IMR-90 (cell line): ENCODE data around the gene XCR1. TPM values are rescaled to one million over a fixed set of nuclear protein-coding genes. Genes with fewer than 3 reads are reported as not detected.

Experiments
- ATAC-seq: fragments of 200-7000 bp; cut with Tn5 transposase; 2 replicates; pipeline ENCODE4 v1.9.1; 2020; ENCODE audit warnings: low read depth, mild to moderate bottlenecking, moderate library complexity
- BruUV-seq: library from RNA; stranded (reverse); fragments of 400-500 nt; replicated peaks from 2 replicates; lab custom pipeline; 2021; lab: Mats Ljungman, UMichigan
- CTCF ChIA-PET: fragments of 300-600 bp; formaldehyde crosslinking; extraction: SDS; loops from one replicate; lab custom pipeline; 2021; ENCODE audit warnings: antibody characterized with exemption; lab: Yijun Ruan, JAX
- POLR2A ChIA-PET: fragments of 300-600 bp; sonication (Branson Sonifier 250); formaldehyde crosslinking; loops from one replicate; lab custom pipeline; 2022; ENCODE audit warnings: antibody characterized with exemption; ENCODE audit not compliant: unreplicated experiment; lab: Charles Lee
- DNase-seq: peaks from one replicate; pipeline ENCODE4 v3.0.0; 2013
- H2AFZ ChIP-seq: replicated peaks from 2 replicates; pipeline ENCODE3; 2013; ENCODE audit warnings: low read length, mild to moderate bottlenecking; ENCODE audit not compliant: poor library complexity
- H2AK5ac ChIP-seq: 2 replicates; pipeline ENCODE4 v1.6.1; 2013; ENCODE audit warnings: low read depth, low read length, inconsistent platforms
- H2AK9ac ChIP-seq: replicated peaks from 2 replicates; pipeline ENCODE3; 2013; ENCODE audit warnings: mild to moderate bottlenecking, low read depth, low read length, moderate library complexity; ENCODE audit not compliant: poor library complexity
- H2BK120ac ChIP-seq: 2 replicates; pipeline ENCODE4 v1.6.1; 2013; ENCODE audit warnings: low read depth, low read length, inconsistent platforms
- H2BK15ac ChIP-seq: 3 replicates; pipeline ENCODE4 v1.6.1; 2013; ENCODE audit warnings: low read depth, low read length, inconsistent platforms
- H2BK20ac ChIP-seq: 2 replicates; pipeline ENCODE4 v1.6.1; 2013; ENCODE audit warnings: low read depth, mild to moderate bottlenecking, inconsistent platforms, low read length, moderate library complexity
- H2BK5ac ChIP-seq: 2 replicates; pipeline ENCODE4 v1.6.1; 2013; ENCODE audit warnings: mild to moderate bottlenecking, low read depth, low read length, inconsistent platforms; ENCODE audit not compliant: poor library complexity, severe bottlenecking
- H3K14ac ChIP-seq: replicated peaks from 2 replicates; pipeline ENCODE4 v1.6.1; 2013; ENCODE audit warnings: low read depth, low read length, inconsistent platforms
- H3K18ac ChIP-seq: 2 replicates; pipeline ENCODE4 v1.6.1; 2013; ENCODE audit warnings: low read depth, low read length, control low read depth
- H3K23ac ChIP-seq: 2 replicates; pipeline ENCODE4 v1.6.1; 2013; ENCODE audit warnings: low read depth, low read length, inconsistent platforms
- H3K27ac ChIP-seq: 2 replicates; pipeline ENCODE4 v1.5.1; 2013; ENCODE audit warnings: mild to moderate bottlenecking, control low read depth, low read length; ENCODE audit not compliant: insufficient read depth
- H3K27me3 ChIP-seq: 2 replicates; pipeline ENCODE4 v1.6.1; 2013; ENCODE audit warnings: low read length; ENCODE audit not compliant: control insufficient read depth, insufficient read depth
- H3K36me3 ChIP-seq: 2 replicates; pipeline ENCODE4 v1.6.1; 2013; ENCODE audit warnings: low read length, mixed read lengths; ENCODE audit not compliant: control insufficient read depth, insufficient read depth
- H3K4ac ChIP-seq: 2 replicates; pipeline ENCODE4 v1.6.1; 2013; ENCODE audit warnings: low read depth, low read length, inconsistent platforms
- H3K4me1 ChIP-seq: 2 replicates; pipeline ENCODE4 v1.6.1; 2013; ENCODE audit warnings: low read length, mixed read lengths; ENCODE audit not compliant: control insufficient read depth, insufficient read depth
- H3K4me2 ChIP-seq: 2 replicates; pipeline ENCODE4 v1.6.1; 2013; ENCODE audit warnings: low read depth, mild to moderate bottlenecking, control low read depth, low read length, moderate library complexity
- H3K4me3 ChIP-seq: 2 replicates; pipeline ENCODE4 v1.5.1; 2013; ENCODE audit warnings: low read depth, mild to moderate bottlenecking, control low read depth, low read length, moderate library complexity; ENCODE audit not compliant: insufficient read depth
- H3K56ac ChIP-seq: 2 replicates; pipeline ENCODE4 v1.6.1; 2013; ENCODE audit warnings: low read length, inconsistent platforms; ENCODE audit not compliant: insufficient read depth; ENCODE audit errors: extremely low read depth
- H3K79me1 ChIP-seq, 2 experiments: 2 replicates each; pipeline ENCODE4 v1.6.1; 2013; ENCODE audit warnings: low read length in 2 of 2, inconsistent platforms in 1 of 2, low read depth in 1 of 2
- H3K9ac ChIP-seq: 2 replicates; pipeline ENCODE4 v1.6.1; 2013; ENCODE audit warnings: low read depth, low read length, control low read depth
- H3K9me1 ChIP-seq: 2 replicates; pipeline ENCODE4 v1.6.1; 2013; ENCODE audit warnings: low read length, inconsistent platforms; ENCODE audit not compliant: insufficient read depth
- H3K9me3 ChIP-seq: 2 replicates; pipeline ENCODE4 v1.6.1; 2013; ENCODE audit warnings: low read length; ENCODE audit not compliant: control insufficient read depth, insufficient read depth
- H4K20me1 ChIP-seq: 2 replicates; pipeline ENCODE4 v1.6.1; 2013; ENCODE audit warnings: low read length, inconsistent platforms; ENCODE audit not compliant: insufficient read depth
- H4K5ac ChIP-seq: 2 replicates; pipeline ENCODE4 v1.6.1; 2013; ENCODE audit warnings: mild to moderate bottlenecking, low read depth, low read length, control low read depth
- H4K8ac ChIP-seq, 2 experiments: 2 replicates each; pipeline ENCODE4 v1.6.1; 2013; ENCODE audit warnings: low read depth in 2 of 2, low read length in 2 of 2, control low read depth in 1 of 2, inconsistent platforms in 1 of 2
- H4K91ac ChIP-seq: 2 replicates; pipeline ENCODE4 v1.6.1; 2013; ENCODE audit warnings: low read depth, low read length, inconsistent platforms; ENCODE audit not compliant: insufficient read depth
- BHLHE40 ChIP-seq: fragments of 150-350 bp; IDR thresholded peaks from 2 replicates; pipeline ENCODE4 v1.6.1; 2016; ENCODE audit warnings: mild to moderate bottlenecking, low read depth, low read length
- CHD1 ChIP-seq: IDR thresholded peaks from 2 replicates; pipeline ENCODE4 v1.6.1; 2012; ENCODE audit warnings: low read depth, low read length, improper control_type of control experiment
- ELK1 ChIP-seq: fragments of 150-350 bp; IDR thresholded peaks from 2 replicates; pipeline ENCODE4 v1.6.1; 2016; ENCODE audit warnings: low read depth, mild to moderate bottlenecking, low read length, moderate library complexity, borderline replicate concordance
- POLR2A ChIP-seq: IDR thresholded peaks from 2 replicates; pipeline ENCODE4 v1.6.1; 2012; ENCODE audit warnings: mild to moderate bottlenecking, low read depth, low read length
- RFX5 ChIP-seq: IDR thresholded peaks from 2 replicates; pipeline ENCODE4 v1.8.0; 2012; ENCODE audit warnings: low read depth, mild to moderate bottlenecking, low read length, moderate library complexity
- dilution Hi-C: fragments of 300-500 bp; cut with HindIII; formaldehyde crosslinking; loops from one replicate; pipeline ENCODE4 v1.14.3; 2018; ENCODE audit warnings: low sequenced_read_pairs; ENCODE audit not compliant: unreplicated experiment
- in situ Hi-C: fragments of 300-500 bp; cut with MboI; formaldehyde crosslinking; loops from 3 replicates; pipeline ENCODE4 v1.14.3; 2019; ENCODE audit warnings: low sequenced_read_pairs, inconsistent platforms, mixed read lengths
- intact Hi-C: fragments of 100-400 bp; cut with micrococcal nuclease; formaldehyde crosslinking; loops from 2 replicates; pipeline ENCODE4 v1.10.0; 2022
- polyA plus RNA-seq, 3 experiments: library from polyadenylated mRNA; depleted of rRNA; stranded (reverse); fragments of >200 nt; gene quantifications; 2 replicates each; pipeline ENCODE4 v1.2.3, GENCODE V29; 2012; ENCODE audit warnings: low replicate concordance in 1 of 3
- total RNA-seq: library from RNA; depleted of rRNA; stranded (reverse); fragments of >200 nt; gene quantifications from 2 replicates; pipeline ENCODE4 v1.2.3, GENCODE V29; 2012

XCR1 gene
- total and polyA plus RNA-seq, 2 of the 4 experiments (the other 2 are of a cell fraction), result not detected

- ChIA-PET CTCF (no interaction called here), POLR2A (no interaction called here)
- H2AFZ ChIP-seq, result no peak overlapping the region
- H3K4me1 ChIP-seq, result no peaks in the 10 kb centered on the region
- in situ Hi-C loops (no loop called here), intact Hi-C loops (no loop called here), dilution Hi-C loops (no loop called here)
- no peak overlapping the region for H3K4me2 ChIP-seq
- no peaks in the 10 kb centered on the region for H3K79me1 ChIP-seq
- no peak overlapping the region for H2AK5ac ChIP-seq
- BruUV-seq, result no TSS peak
- H3K27me3 ChIP-seq, result peaks cover 42% of the 10 kb centered on the region
- H3K18ac ChIP-seq, result no peak overlapping the region
- no peak overlapping the region for H2BK5ac ChIP-seq
- H3K9me3 ChIP-seq, result no peaks in the 10 kb centered on the region
- H3K4me3 ChIP-seq, result no peak overlapping the region
- no peaks in the 10 kb centered on the region for H4K20me1 ChIP-seq
- no peak overlapping the region for H3K14ac ChIP-seq
- no peak overlapping the region for H2BK20ac ChIP-seq
- no peak for DNase-seq
- no peak overlapping the region for H3K56ac ChIP-seq
- no peak overlapping the region for H2BK15ac ChIP-seq
- H3K9ac ChIP-seq, result no peak overlapping the region
- H3K36me3 ChIP-seq, result no peaks in the 10 kb centered on the region
- no peak overlapping the region for H2AK9ac ChIP-seq
- no peak overlapping the region for H3K23ac ChIP-seq
- no peak overlapping the region for H4K5ac ChIP-seq
- no peak overlapping the region for H3K27ac ChIP-seq
- no peak for ATAC-seq
- no peaks in the 10 kb centered on the region; the same call in 1 of the 2 replicates for H3K9me1 ChIP-seq
- TF ChIP-seq ELK1 (no peak), CHD1 (no peak), RFX5 (no peak), BHLHE40 (no peak), POLR2A (no peak)
- no peak overlapping the region for H2BK120ac ChIP-seq
- no peak overlapping the region for H4K8ac ChIP-seq
- no peak overlapping the region for H4K91ac ChIP-seq
- no peak overlapping the region for H3K4ac ChIP-seq
These were observed 40.1 kb upstream of the XCR1 start for GRCh38 chr3:46067401-46067800.
